ENCODE measurements around the gene CSDE1. TPM values are rescaled to one million over a fixed set of nuclear protein-coding genes. Genes with fewer than 3 reads are reported as not detected.

Gene CSDE1
- total and polyA plus RNA-seq, 8 donors: 390 to 524 (median 438) TPM

DNA sequence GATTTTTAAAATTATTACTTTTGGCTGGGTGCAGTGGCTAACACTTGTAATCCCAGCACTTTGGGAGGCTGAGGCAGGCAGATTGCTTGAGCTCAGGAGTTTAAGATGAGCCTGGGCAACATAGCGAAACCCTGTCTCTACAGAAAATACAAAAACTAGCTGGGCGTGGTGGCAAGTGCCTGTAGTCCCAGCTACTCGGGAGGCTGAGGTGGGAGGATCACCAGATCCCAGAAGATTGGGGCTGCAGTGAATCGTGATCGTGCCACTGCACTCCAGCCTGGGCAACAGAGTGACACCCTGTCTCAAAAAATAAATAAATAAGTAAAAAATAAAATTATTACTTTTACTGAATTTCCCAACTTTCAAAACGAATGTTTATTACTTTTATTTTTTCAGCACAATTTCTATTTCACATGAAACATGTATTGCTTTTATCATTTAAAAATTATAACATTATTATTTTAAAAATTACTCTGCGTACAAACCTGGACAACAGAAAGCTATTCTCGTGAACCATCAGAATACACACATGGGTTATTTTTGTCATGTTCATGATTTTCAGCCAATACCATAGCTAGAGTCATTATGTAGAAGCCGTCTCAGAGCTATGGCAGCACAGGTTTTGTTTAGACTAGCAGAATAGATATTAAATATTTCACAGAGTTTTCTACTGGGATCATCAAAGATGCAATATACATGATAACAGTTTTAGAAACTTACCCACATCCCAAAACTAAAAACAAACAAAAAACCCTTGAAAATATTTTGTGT lies 63.1 kb downstream of the CSDE1 start:
- TF ChIP-seq, protein P1, sequence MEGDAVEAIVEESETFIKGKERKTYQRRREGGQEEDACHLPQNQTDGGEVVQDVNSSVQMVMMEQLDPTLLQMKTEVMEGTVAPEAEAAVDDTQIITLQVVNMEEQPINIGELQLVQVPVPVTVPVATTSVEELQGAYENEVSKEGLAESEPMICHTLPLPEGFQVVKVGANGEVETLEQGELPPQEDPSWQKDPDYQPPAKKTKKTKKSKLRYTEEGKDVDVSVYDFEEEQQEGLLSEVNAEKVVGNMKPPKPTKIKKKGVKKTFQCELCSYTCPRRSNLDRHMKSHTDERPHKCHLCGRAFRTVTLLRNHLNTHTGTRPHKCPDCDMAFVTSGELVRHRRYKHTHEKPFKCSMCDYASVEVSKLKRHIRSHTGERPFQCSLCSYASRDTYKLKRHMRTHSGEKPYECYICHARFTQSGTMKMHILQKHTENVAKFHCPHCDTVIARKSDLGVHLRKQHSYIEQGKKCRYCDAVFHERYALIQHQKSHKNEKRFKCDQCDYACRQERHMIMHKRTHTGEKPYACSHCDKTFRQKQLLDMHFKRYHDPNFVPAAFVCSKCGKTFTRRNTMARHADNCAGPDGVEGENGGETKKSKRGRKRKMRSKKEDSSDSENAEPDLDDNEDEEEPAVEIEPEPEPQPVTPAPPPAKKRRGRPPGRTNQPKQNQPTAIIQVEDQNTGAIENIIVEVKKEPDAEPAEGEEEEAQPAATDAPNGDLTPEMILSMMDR (IDR thresholded peaks at IDR 0.05): no peak
- ATAC-seq (no peak), DNase-seq (no peak)
- Histone ChIP-seq H3K27ac (no peak overlapping the region), H3K4me3 (no peak overlapping the region), H3K36me3 (no peaks in the 10 kb centered on the region), H3K9me3 (no peaks in the 10 kb centered on the region), H3K27me3 (peaks cover 0 to 5% of the 10 kb centered on the region in 2 donors), H3K4me1 (no peaks in the 10 kb centered on the region)
- intact Hi-C loops (cut with DNase I): no loop called here

DNA sequence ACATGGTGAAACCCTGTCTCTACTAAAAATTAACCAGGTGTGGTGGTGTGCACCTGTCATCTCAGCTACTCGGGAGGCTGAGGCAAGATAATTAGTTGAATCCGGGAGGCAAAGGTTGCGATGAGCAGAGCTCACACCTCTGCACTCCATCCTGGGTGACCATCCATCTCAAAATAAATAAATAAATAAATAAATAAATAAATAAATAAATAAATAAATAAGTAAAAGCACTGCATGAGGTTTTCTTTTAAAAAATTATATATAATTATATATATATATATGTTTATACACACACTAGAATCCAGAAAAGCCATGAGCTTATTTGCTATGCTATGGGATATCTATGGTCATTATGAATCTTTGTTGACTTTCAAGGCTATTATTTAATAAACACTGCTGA lies 64.8 kb downstream of the CSDE1 start:
- TF ChIP-seq, protein P1 (IDR thresholded peaks at IDR 0.05): no peak
- Histone ChIP-seq H3K4me3 (no peak overlapping the region), H3K36me3 (no peaks in the 10 kb centered on the region), H3K27me3 (peaks cover 0 to 13% of the 10 kb centered on the region in 2 donors), H3K27ac (no peak overlapping the region), H3K9me3 (no peaks in the 10 kb centered on the region), H3K4me1 (no peaks in the 10 kb centered on the region)
- intact Hi-C loops (cut with DNase I): no loop called here
- ATAC-seq (no peak), DNase-seq (no peak)

DNA sequence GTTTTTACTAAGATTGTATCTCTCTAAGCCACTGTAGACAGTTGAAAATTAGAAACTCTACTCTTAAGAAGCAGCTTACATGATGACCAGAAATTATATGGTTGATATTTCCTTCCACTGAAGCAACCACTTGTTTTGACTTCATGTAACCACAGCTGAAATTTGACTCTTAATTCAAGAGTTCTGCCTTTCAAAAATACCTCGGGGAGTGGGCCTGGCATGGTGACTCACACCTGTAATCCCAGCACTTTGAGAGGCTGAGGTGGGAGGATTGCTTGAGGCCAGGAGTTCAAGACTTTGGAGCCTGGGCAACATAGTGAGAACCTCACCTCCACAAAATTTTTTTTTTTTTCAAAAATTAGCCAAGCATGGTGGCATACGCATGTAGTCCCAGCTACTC lies 66.7 kb downstream of the CSDE1 start:
- H3K4me3 ChIP-seq: no peak overlapping the region
- H3K36me3 ChIP-seq: no peaks in the 10 kb centered on the region
- peaks cover 0 to 18% of the 10 kb centered on the region in 2 donors for H3K27me3 ChIP-seq
- intact Hi-C loops (cut with DNase I): no loop called here
- no peaks in the 10 kb centered on the region for H3K9me3 ChIP-seq
- H3K4me1 ChIP-seq: no peaks in the 10 kb centered on the region
- TF ChIP-seq, protein P1 (IDR thresholded peaks at IDR 0.05): no peak
- no peak for ATAC-seq
- no peak overlapping the region for H3K27ac ChIP-seq
- no peak for DNase-seq

DNA sequence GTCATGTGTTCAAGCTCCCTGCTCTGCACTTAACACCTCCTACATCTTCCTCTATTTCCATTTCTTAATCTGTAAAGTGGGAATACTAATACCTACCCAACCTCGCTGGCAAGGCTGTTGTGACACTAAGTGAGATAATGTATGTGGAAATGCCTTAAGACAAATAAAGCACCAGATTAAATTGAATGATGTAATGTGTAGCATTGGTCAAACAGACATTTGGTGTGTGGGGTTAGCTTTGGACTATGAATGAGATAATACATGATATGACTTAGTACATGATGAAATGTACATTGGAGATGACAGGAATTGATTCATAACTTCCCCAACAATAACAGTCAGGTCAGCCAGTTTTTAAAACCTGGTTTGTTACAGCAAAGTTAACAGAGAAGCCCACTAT lies 67.6 kb downstream of the CSDE1 start:
- no peak for ATAC-seq
- TF ChIP-seq, protein P1 (IDR thresholded peaks at IDR 0.05): no peak
- intact Hi-C loops (cut with DNase I): no loop called here
- no peaks in the 10 kb centered on the region for H3K4me1 ChIP-seq
- no peak overlapping the region for H3K4me3 ChIP-seq
- peaks cover 0 to 18% of the 10 kb centered on the region in 2 donors for H3K27me3 ChIP-seq
- no peak overlapping the region for H3K27ac ChIP-seq
- no peak for DNase-seq
- H3K9me3 ChIP-seq: no peaks in the 10 kb centered on the region
- no peaks in the 10 kb centered on the region for H3K36me3 ChIP-seq

DNA sequence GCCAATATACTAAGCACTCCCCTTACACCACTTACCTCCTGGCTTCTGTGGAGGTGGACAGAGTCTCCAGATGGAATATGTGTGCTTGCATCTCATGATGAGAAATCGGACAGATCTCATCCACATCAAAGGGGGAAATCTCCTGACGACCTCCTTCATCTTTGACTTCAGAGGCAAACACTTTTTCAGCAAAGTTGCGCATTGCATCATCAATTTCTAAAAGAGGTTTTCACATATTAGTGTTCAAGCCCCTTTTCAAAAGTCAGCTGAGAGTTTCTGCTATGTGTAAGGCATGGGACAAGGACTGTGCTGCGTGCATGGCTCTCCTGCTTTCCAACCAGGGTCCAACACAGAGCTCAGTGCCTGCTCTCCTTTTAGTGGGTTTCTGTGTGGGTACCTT lies 69.3 kb downstream of the CSDE1 start:
- intact Hi-C loops (cut with DNase I): no loop called here
- no peak for DNase-seq
- H3K4me3 ChIP-seq: no peak overlapping the region
- H3K36me3 ChIP-seq: no peaks in the 10 kb centered on the region
- H3K27me3 ChIP-seq: peaks cover 0 to 21% of the 10 kb centered on the region in 2 donors
- H3K4me1 ChIP-seq: no peaks in the 10 kb centered on the region
- TF ChIP-seq, protein P1 (IDR thresholded peaks at IDR 0.05): no peak
- no peak overlapping the region for H3K27ac ChIP-seq
- H3K9me3 ChIP-seq: no peaks in the 10 kb centered on the region
- no peak for ATAC-seq
